Nucleus accumbens (tissue), 56 donors: ENCODE data around the gene SAP25.
"Not testable (repeated sequence)": the region's sequence is repeated elsewhere in the genome, so short reads cannot be mapped to it uniquely, and the experiment has no call there.

ENCODE experiments used
- DNase-seq, 56 donors: peaks; one replicate each; lab custom pipeline; 2025; lab: John Stamatoyannopoulos, UW

Gene SAP25

DNA sequence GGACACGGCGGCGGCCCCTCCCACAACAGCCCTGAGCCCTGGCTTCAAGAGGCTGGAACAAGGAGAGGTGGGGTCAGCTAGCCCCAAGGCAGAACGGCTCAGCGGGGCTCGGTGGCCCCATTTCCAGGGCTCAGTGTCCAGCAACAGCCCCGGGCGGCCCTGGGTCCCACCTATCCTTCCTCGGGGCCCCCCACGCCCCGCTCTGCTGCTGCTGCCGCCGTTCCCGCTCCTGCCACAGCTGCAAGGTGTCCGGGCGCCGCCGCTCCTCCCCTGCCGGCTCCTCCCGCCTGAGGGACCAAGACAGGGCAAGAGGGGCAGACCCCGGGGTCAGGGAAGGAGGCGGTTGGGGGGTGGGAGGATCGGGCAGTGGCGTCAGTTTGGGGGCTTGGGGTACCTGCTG lies 3.4 kb upstream of the SAP25 start:
- DNase-seq, result no peak

DNA sequence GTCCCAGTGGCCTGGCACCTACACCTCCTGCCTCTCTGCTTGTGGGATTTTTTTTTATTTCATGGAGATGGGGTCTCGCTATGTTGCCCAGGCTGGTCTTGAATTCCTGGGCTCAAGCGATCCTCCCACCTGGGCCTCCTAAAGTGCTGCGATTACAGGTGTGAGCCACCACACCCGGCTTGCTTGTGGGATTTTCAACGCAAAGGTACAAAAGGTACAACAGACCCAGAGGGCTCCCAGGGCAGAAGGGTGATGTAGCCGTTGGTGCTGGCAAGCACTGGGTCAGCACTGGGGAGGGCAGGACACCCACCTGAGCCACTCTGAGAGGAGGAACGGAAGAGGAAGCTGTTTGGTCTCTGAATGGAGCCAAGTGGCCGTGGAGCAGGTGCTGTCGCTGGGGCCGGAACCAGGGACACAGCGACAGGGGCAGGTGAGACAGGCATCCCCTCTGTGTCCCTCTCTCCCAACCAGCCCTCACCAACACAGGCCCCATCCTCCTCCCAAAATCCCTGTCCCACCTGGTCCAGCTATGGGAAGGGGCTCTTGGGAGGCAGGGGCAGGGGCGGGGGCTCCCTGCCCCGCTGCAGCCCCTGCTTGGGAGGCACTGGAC lies 2.8 kb upstream of the SAP25 start:
- DNase-seq, result no peak

DNA sequence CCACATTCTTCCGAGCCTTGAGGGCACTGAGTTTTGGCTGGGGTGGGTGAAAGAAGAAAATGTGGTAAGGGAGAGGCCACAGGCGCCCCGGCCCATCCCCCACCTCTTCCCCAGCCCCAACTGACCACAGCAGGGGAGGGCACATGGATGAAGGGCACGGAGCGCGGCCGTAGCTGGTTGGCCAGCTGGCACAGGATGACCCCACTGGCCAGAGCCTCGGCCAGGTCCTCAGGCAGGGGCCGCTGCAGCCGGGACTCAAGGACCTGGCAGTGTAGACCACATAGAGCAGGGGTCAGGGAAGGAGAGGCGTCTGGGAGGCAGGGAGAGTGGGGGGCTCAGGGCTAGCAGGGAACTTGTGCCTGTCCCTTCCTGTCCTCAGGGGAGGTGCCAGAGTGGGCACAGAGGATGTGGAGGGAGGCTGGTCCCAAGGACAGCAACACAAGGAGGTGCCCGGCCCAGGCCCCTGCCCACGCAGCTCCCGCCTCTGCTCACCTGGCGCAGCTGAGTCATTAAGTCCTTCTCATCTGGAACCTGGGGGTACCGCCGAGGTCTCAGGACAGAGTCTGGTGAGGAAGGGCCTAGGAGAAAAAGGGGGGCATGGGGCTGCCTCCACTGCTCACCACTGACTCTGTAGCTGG lies 2.2 kb upstream of the SAP25 start:
- DNase-seq, result peak in 1 of 56 donors; percentile 16

DNA sequence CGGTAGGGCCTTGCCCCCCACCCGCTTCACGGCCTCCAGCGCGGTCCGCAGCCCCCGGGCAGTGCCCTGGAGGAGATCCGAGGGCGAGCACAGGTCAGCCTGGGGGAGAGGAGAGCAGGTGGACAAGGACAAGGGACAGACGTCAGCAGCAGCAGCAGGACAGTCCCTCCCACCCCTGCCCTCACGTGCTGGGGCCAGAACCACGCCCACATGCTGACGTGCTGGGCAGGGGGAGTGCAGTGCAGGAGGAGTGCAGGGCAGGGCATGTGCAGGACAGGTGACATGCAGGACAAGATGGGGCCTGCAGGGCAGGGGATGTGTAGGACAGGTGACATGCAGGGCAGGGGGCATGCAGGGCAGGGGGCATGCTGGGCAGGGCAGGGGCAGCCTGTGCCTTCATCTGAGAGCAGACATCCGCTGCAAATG lies 1.5 kb upstream of the SAP25 start:
- DNase-seq, result no peak

DNA sequence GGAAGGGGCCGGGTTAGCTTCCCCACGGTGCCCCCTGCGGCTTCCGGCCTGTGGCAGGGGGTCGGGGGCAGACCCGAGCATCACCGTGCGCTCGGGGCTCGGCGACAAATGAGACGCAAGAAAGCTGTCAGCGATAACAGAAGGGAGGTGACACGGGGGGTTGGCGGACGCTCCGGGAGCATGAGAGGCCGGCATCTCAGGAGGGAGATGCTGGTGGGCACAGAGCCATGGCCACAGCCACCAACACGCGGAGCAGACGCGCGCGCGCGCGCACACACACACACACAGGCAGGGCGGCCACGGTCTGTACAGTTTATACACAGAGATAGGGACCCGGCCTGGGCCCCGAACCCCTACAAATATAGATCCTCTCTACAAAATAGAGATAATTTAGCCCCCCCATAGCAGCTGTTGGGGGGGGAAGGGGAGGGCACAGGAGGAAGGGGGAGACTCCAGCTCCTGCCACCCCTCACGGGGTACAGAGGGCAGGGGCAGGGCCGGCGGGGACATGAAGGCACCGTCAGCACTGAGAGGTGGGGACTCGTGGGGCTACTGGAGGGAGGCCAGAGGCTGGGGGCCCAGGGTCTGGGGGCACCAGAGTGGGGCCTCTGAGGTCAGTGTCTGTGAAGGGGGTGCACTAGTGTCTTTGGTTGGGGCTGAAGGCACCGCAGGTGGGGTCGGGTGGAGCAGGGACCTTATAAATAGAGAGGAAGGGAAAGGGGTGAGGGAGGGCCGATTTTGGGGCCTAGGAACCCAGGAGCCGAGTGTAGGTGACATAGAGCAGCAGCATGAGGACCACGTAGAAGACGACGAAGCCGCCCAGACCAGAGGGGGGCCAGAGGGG lies 884 bp upstream of the SAP25 start:
- no peak for DNase-seq

DNA sequence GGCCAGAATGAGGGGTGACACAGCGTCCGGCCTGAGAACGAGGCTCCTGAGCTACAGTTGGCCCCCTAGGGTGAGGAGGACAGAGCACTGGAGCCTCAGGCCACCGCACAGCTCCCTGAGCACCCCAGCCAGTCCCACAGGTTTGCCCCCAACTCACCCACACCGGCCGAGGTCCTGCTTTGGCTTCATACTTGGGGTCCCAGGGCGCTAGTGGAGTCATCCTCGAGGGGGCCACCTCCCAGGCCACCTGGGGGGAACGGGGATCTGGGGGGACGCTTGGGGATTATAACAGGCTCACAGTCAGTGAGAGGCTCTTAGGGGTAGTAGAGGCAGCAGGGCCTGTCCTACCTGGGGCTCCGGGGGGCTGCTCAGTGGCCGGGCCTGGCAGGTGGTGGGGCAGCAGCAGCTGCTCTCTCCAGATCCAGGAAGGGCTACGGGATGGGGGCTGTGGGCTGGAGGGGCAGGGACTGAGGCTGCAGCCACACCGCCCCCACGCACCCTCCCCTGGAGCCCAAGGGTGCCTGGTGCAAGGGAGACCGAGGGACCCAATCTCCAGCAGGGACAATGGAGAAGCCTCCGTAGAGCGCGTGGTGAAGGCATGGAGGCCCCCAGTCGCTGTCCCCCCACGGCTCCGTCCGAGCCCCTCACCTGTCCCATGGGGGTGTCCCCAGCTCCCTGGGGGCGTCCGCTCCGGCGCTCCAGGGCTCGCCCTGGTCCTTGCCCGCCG lies 588 bp downstream of the SAP25 start:
- no peak for DNase-seq

DNA sequence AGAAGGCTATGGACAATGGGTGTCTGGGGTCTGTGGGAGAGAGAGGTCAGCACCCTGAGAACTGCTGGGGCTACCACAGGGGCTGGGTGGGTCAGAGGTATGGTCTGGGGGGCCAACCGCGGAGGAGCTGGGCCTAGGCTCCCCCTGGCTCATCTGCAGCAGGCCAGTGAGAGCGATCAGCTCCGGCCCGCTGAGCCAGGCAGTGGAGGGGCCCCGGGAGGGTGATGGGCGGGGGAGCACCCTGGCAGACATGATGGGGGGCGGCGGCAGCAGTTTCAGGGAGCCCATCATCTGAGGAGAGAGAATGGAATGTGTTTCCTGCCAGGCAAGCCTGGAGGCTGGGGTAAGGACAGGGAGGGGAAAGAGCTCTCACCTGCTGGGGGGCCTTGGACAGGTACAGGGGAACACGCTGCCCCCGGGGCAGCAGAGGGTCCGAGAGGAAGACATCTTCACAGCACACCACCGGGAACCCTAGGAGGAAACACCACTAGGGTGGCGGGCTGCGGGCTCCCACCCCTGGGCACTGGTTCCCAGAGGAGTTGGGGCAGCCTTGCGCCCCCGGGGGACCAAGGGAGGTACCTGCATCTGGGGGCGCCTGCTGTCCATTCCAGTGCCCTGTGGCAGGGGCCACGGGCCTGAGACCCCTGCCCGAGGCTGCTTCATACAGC lies 1.3 kb downstream of the SAP25 start:
- no peak for DNase-seq

DNA sequence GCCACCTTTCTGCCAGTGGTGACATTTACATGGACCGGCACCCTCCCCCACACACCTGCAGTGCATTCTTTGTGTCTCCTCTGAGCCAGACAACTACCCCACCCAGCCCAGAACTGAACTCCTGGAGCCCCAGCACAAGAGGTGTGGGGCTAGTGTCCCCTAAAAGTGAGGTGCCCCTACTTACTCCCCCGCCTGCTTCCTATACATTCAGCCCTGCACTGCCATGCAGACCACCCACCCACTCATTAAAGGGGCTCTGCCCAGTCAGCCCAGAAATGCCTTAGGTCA lies 1.9 kb downstream of the SAP25 start:
- DNase-seq, result no peak

DNA sequence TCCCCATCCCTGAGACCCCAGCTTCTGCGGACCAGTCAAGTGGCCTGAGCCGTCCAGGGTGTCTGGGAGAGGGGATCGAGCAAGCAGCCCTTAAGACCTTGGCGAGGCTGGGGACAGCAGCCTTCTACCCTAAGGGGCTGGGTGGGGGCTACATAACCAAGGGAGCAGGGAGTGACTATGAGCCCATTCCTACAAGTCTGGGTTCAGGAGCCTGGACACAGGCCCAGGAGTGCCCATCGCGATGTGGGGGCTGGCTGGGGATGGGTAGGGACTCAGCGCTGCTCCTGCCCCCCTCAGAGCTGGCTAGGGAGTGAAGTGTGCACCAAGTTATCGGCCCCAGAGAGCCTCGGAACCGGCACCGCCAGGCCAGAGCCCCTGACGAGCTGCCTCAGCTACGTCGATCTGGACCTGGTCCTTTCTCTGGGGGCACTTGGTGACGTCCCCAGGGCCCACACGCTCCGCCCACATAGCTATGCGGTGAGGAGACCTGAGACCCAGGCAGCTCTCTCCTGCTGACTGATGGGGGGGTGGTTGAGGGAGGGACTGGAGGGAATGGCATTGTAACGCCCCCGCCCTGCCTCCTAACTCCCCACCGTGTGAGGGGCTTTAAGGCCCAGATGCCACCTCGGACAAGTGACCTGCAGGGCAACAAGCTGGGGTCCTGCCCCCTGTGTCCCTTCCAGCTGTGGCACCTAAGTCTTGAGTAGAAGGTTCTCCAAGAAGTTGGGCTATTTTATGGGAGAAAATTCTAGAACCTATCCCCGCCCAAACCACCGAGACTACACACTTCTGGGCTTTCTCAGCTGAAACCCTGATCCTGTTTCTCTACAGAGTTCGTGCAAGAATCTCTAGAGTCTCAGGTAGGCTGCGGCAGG lies 2.5 kb downstream of the SAP25 start:
- DNase-seq, result peak in 1 of 56 donors; percentile 15

DNA sequence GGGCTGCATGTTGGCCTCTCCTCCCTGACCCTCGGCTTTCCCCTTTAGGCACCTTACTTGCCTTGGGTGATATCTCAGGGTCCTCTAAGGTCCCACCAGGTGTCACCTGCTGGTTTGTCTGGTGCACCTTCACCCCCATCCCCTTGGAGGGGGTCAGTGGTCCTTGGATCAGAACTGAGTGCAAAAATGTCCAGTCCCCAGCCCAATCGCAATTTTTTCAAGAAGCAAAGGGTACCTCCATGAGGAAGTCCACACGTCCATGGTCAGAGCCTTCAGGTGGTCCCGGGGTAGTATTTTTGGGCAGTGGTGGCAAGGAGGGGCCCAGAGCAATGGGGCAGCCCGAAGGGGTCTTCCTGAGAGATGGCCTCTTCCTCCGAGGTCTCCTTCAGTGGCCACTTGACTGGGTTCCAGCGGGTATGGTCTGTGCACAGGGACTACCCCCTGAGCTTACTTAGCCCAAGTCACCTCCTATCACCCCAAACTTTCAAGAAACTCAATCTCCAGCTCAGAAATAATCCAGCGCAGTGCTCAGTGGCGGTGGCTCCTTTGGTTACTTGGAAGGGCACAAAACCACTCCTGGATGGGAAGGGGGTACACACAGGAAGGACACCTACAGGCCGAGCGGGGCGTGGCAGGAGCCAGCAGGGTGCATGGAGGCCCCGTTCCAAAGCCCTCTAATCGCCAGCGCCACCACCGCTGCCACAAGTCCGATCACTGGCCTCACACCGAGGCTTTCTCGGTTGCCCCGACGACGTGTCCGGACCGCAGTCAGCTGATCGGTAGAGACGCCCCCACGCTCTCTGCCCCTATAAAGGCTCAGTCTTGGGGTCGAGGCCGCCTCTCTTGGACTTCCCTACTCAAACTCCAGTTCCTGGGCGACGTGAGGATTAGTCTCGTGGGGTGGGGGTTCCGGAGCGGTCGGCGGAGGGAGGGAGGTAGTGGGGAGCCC lies 4.5 kb downstream of the SAP25 start:
- peak in 50 of 56 donors; percentile 16 to 83 (median 62) for DNase-seq

DNA sequence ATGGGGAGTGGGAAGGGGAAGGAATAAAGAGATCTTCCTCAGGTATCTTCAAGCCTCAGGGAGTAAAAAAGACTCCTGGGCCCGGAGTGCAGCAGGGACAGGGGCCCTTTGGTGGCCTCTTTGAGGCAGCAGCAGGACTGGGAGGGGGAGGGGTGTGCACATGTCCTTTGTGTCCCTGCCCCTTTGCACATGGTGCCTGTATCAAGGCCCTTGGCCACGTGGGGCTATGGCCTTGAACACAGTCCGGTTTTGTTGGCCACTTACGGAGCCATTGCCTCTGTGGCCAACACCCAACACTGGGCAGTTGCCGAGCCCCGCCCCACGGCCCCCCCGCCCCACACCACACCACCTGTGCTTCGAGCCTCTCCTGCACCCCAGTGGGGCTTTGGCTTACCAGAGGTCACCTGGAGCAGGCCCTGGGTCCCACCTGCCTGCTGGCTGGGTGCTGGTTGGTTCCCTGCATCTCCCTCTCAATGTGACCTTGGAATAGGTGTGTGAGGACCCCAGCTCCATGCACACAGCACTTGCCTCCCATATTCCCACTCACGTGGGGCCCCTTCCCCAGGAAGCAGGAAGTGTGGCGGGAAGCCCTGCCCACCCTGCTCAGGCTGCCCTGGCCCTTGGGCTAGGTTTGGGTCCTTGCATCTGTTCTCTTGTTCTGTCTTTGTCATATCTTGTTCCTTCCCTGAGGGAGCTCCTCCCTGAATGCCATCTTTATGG lies 5.4 kb downstream of the SAP25 start:
- peak in 2 of 56 donors; percentile 13 for DNase-seq

DNA sequence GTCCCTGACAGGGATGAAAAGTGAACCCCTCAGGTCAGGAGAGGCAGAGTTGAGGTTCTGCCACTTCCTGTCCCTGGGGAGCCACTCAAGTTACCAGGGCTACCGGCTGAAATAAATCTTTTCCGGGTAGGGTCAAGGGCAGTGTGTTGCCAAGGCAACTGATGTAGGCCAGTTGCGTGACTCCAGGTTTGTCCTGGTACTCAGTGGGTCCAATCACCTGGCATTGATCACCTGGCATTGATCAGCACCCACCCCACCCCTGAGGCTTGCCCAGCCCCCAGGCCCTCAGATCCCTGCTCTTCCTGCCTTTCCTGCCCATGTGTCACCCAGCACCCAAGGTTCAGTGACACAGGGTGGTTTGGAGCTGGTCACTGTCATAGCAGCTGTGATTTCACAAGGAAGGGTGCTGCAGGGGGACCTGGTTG lies 5.9 kb downstream of the SAP25 start:
- no peak for DNase-seq

DNA sequence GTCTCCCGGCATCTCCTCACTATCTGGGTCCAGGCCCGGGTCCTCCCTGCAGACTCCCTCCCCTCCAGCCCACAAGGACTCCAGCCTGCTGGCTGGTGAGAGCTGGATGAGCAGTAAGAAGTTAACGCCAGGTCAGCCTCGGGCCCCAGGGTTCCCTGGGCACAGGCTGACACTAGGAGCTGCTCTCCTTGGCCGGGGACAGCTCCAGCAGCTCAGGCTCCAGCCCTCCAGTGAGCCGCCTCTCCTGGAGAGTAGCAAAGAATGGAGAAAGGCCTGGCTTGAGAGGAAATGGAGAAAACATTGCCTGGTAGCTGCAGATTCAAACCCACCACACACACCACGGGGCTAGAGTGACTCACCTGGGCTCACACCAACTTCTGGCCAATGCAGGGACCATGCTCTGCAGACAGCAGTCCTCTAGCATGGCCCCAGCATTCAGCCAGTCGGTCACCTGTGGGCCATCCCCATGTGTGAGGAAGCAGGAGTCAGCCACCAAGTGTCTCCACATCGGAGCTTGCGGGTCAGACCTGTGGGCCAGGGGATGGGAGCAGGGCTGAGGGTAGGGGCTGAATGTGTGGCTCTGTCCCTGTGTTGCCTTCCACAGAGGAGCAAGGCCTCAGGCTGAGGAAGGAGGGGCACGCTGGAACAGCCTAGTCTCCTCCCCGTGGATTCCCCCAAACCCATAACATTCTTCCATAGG lies 6.5 kb downstream of the SAP25 start:
- no peak for DNase-seq

DNA sequence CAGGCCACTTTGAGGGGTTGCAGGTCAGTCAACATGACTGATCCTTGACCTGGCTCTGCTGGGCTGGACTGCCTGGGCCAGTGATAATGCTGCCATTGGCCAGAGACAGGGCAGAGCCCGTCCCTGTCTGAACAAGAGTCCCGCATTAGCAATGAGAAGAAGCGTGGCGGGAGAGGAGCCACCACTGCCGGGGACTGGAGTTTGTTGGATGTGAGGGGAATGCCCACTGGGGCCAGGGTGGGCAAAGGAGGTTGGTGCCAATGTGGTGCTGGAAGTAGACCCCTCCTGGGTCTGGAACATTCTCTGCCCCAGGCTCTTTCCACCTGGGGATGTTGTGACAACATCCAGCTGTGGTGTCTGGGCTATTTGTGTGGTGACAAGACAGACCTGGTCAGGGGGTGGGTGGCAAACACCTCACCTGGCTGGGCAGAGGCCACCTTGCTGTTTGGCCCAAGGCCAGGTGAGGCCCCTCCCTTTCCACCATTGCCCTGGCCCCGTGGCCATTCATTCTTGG lies 7.6 kb downstream of the SAP25 start:
- DNase-seq, result no peak

DNA sequence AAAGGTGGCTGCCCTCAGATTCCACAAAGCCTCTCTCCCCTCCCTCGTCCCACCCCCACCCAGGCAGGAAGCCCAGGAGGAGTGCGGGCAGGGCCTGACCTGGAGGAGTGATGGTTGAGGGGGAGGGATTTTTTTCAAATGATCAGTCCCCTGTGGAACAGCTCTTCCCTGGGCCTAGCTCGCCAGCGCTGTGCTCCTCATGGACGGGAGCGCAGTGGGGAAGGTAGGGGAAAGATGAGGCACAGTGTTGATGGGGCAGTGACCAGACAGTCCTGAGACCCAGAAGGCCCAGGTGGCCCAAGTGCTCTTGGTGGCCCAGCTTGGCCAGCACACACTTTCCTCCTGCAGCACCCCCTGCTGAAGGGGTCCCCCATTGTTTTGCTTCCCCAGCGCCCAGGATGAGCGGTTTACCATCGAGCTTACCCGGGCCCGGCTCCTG lies 8.5 kb downstream of the SAP25 start:
- no peak for DNase-seq

DNA sequence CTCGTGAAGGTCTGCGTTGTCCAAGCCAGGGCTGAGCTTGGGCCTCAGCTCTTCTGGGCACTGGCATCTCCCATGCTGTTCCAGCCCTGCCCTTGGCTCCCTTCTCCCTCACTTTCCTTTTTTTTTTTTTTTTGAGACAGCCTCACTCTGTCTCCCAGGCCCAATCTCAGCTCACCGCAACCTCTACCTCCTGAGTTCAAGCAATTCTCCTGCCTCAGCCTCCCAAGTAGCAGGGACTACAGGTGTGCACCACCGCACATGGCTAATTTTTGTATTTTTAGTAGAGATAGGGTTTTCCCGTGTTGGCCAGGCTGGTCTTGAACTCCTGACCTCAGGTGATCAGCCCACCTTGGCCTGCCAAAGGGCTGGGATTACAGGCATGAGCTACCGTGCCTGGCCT lies 9.3 kb downstream of the SAP25 start:
- not testable (repeated sequence) for DNase-seq
